NCI-H2081 (cell line): Measurements from ENCODE around the gene HOXD8.
A peak's percentile ranks its signal among the peaks of the same experiment; 100 is the strongest.

Experiments
- DNase-seq, 2 experiments: peaks; one replicate each; lab custom pipeline; 2025; lab: John Stamatoyannopoulos, UW

The HOXD8 gene

DNA sequence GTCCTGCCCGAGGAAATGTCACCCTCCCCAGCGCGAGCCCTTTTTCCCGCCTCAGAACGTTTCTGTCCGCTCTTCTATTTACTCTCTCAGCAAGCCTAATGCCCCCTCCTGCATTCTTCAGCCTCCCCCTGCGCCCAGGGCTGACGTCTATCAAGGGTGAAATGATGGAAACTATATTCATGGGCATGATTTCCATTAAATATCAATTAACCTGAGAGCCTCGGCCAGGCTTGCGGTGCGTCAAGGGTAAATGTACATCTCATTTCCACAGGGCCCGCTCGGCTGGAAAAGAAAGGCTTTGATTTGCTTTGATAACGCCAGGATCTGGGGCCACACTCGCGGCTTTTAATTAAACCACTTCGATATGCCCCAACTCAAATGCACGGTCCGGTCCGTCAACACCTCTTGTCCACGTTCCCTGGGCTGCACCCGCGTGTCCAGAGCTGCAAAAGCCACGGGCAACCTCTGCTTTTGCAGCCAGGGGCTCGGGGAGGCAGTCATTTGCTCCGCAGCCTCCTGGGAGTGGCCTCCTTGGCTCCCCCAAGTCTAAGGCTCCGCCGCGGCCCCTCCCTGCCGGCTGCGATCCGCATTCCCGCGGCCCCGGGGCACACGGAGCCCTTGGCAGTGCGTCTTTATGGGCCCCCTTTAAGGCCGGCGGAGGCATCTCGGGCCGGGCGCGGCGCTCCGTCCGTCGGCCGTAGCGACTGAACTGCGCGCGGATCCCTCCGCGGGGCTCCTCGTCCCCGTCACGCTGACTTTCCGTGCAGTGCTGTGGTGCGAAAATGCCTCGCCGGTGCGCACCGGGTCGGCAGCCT, at the start of gene HOXD8:
HOXD8 (plus strand) TSS at position 724 of the 815 bp plus-strand sequence. CDS start 662 bp downstream, outside the sequence.
- DNase-seq = peak; percentile 79 to 92

- peak; percentile 86 to 89 for DNase-seq
These were observed 49.5 kb upstream of the HOXD8 start for GRCh38 chr2:176079831-176080539.

DNA sequence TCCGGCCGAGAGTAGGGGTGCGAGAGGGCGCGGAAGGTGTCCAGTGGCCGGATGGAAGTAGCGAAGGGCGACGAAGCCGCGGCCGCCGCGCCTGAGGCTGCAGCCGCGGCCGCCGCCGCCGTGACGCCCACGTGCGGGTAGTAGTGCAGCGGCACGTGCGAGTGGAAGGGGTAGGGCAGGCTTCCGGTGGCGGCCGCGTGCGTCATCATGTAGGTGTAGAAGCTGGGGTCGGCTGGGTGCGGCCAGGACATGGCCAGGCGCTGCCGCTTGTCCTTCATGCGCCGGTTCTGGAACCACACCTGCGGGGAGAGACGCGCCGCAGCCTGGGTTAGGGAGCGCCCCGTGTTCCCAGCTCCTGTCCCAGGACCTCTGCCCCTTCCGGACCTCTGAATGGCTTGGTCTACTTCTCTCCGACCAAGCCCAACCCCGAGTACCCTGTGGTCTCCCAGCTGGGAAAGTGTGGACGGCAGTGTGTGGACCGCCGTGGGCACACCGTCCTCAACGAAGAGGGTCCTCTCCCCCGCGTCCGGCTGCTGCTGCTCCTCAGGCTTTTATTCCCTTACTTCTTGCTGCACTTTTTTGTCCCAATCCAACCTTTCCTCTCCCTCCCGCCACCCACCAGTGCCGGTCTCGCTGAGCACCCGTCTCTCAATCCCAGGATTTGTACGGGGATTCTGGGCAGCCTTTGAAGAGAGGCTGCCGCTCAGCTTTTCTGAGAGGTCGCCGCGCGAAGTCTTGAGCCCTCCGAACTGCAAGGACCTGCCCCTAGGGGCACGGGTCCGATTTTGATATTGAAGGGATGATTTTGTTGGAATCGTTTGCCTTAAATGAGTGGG, 48.7 kb upstream of the HOXD8 start:
- no peak for DNase-seq

DNA sequence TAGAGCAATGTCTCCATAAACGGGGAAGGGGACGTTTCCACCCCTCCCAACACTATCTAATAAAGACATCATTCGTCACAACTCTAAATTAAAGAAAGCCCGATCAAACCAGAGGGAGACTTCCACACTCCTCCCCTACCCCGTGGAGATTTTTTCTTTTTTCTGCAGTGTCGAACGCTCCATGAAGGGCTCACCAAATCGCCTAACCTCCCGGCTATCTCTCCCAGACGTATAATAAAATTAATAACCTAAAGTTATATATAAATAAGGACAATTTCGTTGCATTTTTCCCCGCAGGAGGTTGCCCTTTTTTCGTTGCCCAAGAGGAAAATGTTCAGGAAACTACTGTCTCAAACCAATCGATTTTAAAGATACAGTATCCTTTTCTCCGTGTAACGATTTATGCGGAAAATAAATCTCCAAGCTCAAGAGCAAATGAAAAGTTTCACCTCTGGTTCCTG, 48.1 kb upstream of the HOXD8 start:
- no peak for DNase-seq

- no peak for DNase-seq
These were observed 47.5 kb upstream of the HOXD8 start for GRCh38 chr2:176081837-176082524.

DNA sequence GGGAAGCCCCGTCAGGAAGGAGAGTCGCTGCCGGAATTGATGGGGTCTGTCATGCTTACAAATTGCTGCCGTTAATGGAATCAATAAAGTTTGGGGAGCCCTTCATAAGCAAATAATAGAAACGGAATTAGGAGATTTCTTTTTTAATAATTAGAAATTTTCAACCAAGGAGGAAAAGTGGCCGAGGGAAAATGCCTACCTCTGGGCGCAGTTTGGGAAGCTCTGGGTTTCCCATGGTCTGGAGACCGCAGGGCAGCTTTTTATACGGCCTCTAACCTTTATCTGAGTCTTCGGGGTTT, 47.0 kb upstream of the HOXD8 start:
- no peak for DNase-seq

GRCh38 chr2:176082824-176083751, 46.4 kb upstream of the HOXD8 start:
- DNase-seq = no peak

DNA sequence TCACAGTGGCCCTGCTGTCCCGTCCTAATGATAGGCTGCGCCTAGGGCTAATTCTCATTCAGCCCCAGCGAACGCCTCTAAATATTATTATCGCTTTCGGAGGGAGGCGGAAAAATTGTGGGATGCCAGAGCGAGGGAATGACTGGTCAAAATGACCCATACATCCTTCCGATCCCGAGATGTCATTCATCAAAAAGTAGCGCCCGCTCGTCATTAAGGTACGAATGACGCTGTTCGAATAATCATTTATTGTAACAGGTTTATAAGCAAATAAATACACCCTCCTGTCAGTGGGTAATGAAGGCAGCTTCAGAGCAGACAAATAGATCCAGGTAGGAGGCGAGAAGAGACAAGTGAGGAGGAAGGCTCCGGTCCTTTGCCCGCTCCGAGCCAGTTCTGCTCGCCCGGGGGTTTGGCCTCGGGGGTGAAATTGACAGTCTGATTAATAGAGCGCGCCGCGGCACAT, 45.7 kb upstream of the HOXD8 start, which contains the start of gene EVX2:
EVX2 (minus strand) TSS at position 167 of the 466 bp plus-strand sequence. CDS start 186 bp downstream, outside the sequence.
- no peak for DNase-seq

DNA sequence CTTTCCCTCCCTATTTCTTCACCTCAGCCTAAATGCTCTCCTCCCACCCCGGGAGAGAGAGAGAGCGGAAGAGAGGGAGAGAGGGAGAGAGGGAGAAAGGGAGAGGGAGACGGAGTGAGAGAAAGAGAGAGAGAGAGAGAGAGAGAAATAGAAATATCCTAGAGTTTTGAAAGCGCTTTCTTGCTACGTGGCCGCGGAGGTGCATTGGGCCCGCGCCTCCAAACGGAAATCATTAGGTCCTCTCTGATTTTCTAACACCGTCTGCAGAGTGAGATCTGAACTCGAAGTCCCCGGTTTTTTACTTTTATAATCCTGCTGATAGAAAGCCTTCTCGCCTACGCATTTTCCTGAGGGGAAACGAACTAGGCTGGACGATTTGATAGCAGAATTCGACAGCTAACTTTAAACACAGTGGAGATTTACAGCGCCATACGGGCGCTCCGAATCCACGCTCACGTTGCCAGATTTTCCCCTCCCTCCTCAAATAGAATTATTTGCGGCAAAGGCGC, 44.8 kb upstream of the HOXD8 start:
- DNase-seq = no peak

DNA sequence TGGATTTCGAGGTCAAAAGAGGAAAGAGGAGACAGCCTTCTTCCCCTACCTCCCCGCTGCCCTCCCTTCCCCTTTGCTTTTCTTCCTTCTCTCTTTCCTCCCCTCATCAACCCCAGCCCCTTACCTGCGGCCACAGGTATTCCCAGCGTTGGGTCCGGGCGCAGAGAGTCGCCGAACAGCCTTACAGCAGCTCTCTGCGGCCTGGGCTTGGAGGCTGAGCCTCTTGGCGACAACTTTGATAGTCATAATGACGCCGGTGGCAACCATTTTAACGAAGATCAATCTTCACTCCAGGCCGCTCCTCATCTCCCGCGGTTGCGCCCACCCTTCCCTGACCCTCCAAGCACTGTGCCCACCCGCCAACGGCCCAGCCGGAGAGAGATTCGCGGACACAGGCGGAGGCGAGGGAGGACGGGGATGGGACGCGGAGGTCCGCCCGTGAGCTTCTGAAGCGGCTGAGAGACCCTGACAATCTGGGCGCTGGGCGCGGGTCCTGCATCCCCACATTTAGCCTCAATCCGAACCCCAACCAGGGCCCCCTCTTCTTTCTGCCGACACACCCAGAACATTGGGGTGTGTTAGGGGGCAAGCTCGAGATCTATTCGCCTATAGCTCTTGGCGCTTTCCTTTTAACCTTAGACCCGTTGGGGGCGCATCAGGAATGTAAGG, 44.3 kb upstream of the HOXD8 start:
- no peak for DNase-seq

DNA sequence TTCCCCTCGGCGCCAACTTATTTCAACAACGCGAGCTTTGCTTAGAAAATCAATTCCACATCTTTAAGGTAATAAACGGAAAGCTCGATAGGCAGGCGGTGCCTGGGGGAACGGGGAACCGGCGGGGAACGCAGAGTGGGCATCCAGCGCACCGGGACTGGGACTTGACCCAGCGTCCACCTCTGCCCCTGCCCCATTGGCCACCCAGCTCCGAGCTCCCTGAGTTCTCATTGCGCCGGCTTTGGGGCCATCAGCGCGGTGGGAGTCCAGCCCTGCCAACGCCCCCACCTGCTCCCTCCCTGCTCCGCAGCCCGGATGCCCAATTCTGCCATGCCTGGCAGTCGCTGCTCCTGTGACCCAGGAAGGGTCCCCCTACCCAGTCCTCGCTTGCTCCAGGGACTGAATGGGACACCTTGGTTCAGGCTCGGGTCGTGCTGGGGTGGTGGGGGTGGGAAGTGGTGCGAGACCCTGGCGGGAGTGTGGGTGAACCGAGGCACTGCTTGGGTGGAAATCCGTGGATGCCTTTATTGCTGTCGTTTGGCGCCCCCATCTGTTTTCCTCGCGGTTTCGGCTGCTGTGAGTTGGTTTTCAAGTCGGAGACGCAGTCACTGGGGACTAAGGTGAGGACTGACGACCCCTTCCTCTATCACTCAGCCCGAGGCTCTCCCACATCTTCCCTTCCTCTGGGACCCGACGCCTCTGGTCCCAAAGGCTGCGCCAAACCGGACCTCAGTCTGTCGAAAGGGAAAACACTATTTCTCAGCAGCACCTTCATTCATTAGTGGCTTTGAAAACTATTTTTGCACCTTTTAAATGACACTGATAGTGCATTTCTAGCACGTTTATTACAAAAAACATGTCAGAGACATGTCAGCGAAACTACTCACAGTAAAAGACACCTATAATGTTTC, 43.4 kb upstream of the HOXD8 start:
- peak; percentile 30 to 63 for DNase-seq

DNA sequence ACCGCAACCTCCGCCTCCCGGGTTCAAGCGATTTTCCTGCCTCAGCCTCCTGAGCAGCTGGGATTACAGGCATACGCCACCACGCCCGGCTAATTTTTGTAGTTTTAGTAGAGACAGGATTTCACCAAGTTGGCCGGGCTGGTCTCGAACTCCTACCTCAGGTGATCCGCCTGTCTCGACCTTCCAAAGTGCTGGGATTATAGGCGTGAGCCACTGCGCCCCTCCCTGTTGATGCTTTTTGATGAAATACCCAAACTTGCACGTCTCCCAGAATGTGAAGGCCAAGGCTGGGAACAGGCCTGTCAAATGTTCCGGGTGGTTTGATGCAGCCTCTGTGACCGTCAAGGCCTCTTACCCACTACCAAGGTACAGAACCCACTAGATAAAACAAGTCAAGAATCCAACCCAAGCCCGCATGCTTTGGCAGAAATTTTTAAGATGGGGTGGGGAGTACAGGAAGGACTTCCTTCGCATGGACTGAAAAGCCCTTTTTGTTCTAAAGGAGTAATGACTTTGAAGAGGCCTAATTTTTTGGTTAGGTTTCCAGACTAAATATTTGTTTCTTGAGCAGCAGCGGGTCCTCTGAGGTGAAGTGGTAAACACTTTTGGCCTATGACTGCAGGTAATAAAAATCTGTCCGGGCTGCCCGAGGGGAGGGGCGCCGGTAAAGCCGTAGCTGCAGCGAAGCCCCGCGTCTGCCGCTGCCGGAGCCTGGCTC, 42.0 kb upstream of the HOXD8 start:
- no peak for DNase-seq

GRCh38 chr2:176088048-176088936, 41.2 kb upstream of the HOXD8 start:
- DNase-seq = peak; percentile 58 to 73

GRCh38 chr2:176088937-176089842, 40.3 kb upstream of the HOXD8 start:
- DNase-seq = no peak

GRCh38 chr2:176089843-176090395, 39.6 kb upstream of the HOXD8 start:
- no peak for DNase-seq

GRCh38 chr2:176090862-176091261, 38.6 kb upstream of the HOXD8 start:
- no peak for DNase-seq
